GM18861 (cell line): ENCODE data around the gene APOF.
A peak's percentile ranks its signal among the peaks of the same experiment; 100 is the strongest.
"Not testable (repeated sequence)": the region's sequence is repeated elsewhere in the genome, so short reads cannot be mapped to it uniquely, and the experiment has no call there.

ENCODE experiments used
- ATAC-seq: cut with Tn5 transposase; IDR thresholded peaks from one replicate; pipeline ENCODE4 v1.9.1; 2021; ENCODE audit not compliant: unreplicated experiment

The APOF gene

DNA sequence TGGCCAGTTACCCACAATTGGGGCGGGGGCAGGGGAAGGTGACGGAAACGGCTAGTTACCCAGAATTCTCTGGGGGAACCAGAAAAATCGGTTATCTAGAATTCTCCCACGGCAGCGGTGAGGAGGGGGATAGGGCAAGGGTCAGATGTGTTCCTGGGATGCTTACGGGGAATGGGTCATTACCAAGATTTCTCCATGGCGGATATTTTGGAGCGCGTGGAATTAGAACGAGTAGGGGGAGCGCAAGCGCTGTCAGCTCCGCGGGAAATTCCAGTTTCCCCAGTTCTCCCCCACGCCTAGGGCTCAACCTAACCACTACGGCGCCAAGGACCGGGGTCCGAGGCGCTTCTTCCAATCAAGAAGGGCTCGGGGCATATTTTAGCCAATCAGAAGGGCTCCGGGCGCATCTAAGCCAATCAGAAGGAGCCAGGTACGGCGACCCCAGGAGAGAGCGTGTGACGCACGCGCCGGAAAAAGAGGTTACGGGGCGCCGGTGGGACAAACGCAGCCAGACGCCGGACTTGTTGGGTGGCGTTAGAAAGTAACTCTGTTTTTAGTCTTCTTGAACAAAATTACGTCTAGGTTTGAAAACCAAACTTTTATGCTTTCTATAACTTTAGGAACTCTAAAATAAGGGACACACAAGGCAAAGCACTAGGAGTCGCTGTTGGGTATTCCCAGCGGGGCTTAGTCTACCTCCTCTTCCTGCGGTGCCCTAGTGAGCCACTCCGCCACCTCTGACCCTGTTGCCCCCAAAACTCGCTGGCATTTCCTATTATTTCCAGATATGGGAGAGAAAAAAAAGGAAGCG, 28.8 kb downstream of the APOF start, which contains the start of gene PAN2:
Gene PAN2, minus strand, starts transcription at position 322 of the 811 bp plus-strand sequence. CDS start 906 bp downstream, outside the sequence.
- ATAC-seq: peak; percentile 86

DNA sequence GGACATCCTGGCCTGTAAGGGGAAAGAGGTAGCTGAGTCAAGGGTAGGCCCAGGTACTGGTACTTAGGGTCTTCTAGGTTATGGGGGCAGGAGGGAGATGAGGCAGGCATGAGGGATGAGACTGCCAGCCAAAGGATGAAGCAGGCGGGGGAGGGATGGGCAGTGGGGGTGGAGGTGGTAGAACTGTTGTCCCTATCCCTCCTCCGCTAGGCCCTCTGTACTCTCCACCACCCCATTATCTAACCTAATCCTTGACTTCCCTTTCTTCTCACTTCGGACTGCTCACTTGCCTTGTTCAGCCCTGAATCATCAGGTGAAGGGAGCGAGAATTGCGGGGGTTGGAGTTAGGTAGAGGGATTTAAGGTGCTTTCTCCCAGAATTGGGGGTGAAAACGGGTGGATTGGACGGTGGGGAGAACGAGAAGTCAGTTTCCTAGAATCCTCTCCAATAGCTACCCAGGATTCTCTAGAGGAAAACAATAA, 29.4 kb downstream of the APOF start:
- no peak for ATAC-seq

DNA sequence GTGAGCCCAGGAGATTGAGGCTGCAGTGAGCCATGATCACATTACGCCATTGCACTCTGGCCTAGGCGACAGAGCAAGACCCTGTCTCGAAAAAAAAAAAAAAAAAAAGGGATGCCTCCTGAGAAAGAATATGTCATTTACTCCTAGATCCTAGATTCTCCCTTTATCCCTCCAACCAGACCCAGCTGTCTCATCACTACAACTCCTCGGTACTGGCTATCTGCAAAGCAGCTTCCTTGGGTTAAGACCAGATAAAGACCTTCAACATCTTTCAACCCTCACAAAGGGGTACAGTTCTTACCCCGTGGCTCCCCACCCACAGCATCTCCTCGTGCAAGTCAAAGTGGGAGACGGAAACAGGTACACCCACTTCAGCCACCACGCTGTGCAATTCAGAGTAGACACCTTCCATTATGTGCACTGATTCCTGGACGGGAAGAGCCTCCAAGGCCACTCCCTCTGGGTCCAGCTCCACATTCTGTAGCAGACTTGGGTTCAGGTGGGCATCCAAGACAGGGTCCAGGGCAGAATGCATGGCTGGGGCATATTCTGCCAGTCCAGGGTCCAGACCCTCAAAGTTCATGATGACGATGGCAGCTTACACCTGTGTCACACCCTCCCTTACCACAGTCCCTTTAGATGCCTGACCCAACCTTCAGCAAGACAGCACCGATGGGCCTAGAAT, 30.0 kb downstream of the APOF start:
- ATAC-seq: no peak

DNA sequence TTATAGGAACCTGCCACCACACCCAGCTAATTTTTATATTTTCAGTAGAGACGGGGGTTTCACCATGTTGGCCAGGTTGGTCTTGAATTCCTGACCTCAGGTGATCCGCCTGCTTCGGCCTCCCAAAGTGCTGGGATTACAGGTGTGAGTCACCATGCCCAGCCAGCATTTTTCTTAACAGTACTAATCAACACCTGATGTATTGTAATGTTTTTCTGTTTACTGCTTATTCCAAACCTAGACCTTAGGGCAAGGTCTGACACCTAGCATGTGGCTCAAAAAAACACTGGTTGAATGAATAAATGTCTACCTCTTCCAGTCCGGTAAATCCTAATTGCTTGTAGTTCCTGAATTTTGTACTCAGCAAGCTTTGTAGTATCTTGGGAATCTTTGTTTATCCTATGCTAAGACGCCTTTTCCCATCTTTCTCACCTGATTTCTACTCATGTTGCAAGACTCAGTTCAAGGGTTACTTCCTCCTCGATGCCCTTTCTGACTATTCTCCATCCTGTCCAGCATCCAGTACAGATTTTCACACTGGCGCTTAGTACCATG, 31.6 kb downstream of the APOF start:
- ATAC-seq: no peak

DNA sequence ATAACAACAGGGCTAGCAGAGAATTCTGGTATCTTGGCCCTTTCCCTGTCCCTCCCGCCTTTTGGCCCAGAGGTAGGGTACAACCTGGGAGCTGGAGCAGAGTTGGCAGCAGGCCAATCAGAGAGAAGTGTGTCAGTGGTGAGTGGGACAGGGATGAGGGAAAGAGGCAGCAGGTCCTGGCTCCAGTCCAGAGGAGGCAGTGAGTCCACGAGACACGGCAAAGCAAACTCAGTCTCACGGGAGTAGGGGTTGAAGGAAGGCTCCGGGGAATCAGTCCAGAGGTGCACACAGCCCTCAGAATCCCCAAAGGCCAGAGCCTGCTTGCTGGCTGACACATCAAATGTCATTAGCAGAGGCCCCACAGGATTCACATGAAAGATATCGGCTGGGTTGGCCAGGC, 36.1 kb downstream of the APOF start:
- ATAC-seq: no peak

DNA sequence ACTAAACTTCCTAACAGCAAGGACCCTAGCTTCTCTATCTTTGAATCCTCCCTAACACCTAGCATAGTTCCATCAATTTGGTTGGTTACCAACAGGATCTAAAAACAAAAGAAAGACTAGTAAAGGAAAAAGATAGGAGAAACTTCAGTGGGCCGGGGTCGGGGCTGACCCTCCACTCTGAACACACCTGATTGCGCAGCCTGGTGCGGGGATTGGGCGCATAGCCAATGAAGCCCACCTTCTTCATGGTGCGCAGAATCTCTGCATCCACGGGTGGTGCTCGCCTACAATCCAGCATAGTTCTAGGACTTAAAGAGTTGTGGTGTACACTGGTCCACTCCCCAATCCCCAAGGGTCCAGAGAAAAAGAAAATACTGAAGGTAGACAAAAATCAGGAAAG, 36.5 kb downstream of the APOF start:
- no peak for ATAC-seq

DNA sequence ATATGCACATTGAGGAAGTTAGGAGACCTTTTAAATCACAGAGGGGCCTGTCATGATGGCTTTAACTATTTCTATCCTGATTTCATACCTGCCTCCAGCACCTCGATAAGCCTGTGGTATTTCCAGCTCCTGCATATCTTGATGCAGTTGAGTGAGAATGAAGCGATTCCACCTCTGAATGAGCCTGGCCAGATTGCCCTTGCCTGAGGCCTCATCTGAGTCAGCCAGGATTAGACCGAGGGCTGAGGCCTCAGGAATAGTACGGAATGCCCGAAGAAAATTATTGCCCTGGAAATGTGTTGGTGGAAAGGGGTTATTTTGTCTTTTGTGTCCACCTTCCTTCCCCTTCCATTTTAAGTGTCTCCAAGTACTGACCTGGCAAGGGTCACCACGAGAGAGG, 38.5 kb downstream of the APOF start:
- no peak for ATAC-seq

DNA sequence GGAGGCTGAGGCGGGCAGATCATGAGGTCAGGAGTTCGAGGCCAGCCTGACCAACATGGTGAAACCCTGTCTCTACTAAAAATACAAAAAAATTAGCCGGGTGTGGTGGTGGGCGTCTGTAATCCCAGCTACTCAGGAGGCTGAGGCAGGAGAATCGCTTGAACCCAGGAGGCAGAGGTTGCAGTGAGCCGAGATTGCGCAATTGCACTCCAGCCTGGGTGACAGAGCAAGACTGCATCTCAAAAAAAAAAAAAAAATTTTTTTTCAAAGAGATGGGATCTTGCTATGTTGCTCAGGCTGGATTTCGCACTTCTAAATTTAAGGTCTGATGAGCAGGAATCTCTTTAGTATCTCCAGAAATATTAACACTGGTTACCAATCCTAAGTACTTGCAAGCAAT, 41.0 kb downstream of the APOF start:
- not testable (repeated sequence) for ATAC-seq

DNA sequence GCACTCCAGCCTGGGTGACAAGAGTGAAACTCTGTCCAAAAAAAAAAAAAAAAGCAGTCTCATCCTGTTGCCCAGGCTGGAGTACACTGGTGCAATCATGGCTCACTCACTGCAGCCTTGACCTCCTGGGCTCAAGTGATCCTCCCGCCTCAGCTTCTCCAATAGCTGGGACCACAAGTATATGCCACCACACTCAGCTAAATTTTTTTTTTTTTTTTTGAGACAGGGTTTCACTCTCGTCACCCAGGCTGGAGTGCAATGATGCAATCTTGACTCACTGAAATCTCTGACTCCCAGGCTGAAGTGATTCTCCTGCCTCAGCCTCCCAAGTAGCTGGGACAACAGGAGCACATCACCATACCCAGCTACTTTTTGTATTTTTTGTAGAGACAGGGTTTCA, 41.6 kb downstream of the APOF start:
- ATAC-seq: no peak

DNA sequence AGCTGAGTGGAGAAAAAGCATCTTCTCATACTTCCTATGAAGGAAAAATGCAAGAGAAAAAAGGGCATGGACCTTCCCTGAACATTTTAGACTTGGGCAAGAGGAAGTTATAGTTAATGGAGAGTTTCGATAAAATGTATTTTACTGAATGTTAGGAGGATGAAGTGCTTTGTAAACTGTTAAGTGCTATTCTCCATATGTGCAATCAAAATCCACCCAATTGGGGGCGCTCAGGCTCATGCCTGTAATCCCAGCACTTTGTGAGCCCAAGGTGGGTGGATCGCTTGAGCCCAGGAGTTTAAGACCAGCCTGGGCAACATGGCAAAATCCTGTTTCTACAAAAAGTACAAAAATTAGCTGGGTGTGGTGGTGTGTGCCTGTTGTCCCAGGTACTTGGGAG, 45.0 kb downstream of the APOF start:
- no peak for ATAC-seq

DNA sequence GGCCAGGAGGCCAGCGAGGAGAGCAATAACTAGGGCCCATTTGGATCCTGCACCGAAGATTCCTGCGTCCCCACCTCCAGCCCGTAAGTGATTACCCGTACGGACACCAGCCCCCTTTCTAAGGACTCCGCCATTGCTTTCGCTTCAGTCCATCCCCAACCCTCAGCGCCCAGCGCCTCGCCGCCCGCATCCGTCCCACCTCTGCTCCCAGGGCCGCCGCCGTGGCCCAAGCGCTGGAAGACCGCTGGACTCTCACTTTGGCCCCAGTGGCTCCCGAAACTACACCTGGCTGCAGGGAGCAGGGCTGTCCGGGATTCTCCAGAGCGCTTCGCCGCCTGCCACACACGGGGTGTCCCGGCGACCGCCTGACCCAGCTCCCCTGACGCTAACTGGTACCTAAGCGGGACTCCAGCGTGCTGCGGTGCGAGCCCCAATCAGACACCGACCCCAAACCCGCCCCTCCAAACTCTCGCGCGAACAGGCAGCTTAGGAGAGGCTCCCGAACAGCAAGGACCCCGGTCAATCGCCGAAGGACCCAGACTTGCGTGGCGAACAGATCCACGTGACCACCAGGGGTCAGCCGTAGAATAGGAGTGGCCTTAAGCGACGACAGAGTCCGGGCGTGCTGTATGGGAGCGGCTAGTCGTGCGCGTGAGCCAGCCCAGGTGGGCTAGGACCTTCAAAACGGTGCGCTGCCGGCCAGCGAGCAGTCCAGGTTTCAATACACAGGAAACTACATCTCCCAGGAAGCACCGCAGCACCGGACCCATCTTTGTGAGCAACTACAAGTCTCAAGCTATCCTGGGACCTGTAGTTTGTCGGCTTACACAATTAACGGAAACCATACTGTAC, 46.8 kb downstream of the APOF start, which contains the start of gene CNPY2:
Gene CNPY2, minus strand, starts transcription at position 367 of the 852 bp plus-strand sequence. CDS start 771 bp downstream, outside the sequence.
- peak; percentile 91 for ATAC-seq

DNA sequence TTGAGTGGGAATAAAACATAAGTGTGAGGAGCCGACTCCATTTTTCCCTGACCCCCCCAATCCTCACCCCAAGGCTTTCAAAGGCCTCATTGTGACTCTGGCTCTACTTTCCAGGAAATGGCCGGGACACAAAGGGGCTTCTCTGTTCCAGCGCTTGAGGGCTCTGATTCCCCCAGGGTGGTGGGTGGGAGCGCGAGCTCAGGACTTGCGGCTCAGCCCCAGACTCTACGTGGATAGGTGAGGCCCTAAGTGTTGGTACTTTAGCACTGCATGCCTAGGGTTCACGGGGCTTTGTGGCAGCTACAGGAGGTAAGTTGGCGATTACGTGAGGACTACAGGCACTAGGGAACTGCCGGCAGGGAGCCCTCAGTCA, 47.4 kb downstream of the APOF start:
- no peak for ATAC-seq

DNA sequence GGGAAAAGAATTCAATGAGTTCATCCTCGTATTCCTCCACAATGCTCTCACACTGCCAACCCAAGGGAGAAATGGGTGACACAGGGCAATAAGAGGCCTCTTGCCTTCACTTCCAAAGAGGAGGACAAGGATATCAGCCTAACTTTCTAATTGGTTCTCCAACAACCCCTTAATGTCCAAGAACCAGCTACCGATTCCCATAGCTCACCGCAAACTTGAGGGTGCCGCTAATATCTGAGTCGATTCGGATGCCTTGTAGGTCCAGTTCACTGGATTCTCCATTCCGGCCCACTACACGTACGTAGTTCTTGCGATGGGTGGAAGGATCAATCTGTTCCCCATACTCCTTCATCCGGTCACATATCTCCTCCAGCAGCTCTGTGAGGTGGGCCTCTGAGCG, 51.7 kb downstream of the APOF start:
- ATAC-seq: no peak
